Stimulated activated CD4-positive, alpha-beta T cell treated with anti-CD3 and anti-CD28 coated beads, Interleukin-1b, Interleukin-23, amount 100 ng/mL, for 24 hours (primary cell): ENCODE results near the gene PFDN2.
"Not testable (repeated sequence)": the region's sequence is repeated elsewhere in the genome, so short reads cannot be mapped to it uniquely, and the experiment has no call there.

ENCODE experiments used
- DNase-seq, 4 experiments: peaks; one replicate each; pipeline ENCODE4 v3.0.0-alpha.2; 2020; ENCODE audit warnings: low read depth in 4 of 4, low spot score in 1 of 4

The PFDN2 gene

GRCh38 chr1:161082996-161083747 is 34.7 kb downstream of the PFDN2 start:
- no peak for DNase-seq

- no peak for DNase-seq
Observed at GRCh38 chr1:161082483-161082882, 35.4 kb downstream of the PFDN2 start.

- no peak for DNase-seq
Observed at GRCh38 chr1:161081519-161081918, 36.3 kb downstream of the PFDN2 start.

- DNase-seq = no peak
Observed at GRCh38 chr1:161080441-161081405, 37.1 kb downstream of the PFDN2 start.

GRCh38 chr1:161079436-161080110 is 38.3 kb downstream of the PFDN2 start:
- no peak for DNase-seq

- no peak for DNase-seq
Observed at GRCh38 chr1:161077426-161077825, 40.4 kb downstream of the PFDN2 start.

- no peak for DNase-seq
Observed at GRCh38 chr1:161076410-161076809, 41.4 kb downstream of the PFDN2 start.

- no peak for DNase-seq
Observed at GRCh38 chr1:161074676-161075368, 43.0 kb downstream of the PFDN2 start.

- DNase-seq = no peak
Observed at GRCh38 chr1:161073474-161074121, 44.2 kb downstream of the PFDN2 start.

GRCh38 chr1:161072751-161073449 is 44.9 kb downstream of the PFDN2 start:
- DNase-seq = no peak

- DNase-seq = peak in 1 of 4 experiments; percentile 24
Observed at GRCh38 chr1:161071886-161072371, 45.9 kb downstream of the PFDN2 start.

- no peak for DNase-seq
Observed at GRCh38 chr1:161070761-161071160, 47.1 kb downstream of the PFDN2 start.

- peak in 2 of 4 experiments; percentile 64 to 79 for DNase-seq
Observed at GRCh38 chr1:161069731-161070270, 48.0 kb downstream of the PFDN2 start, which contains the start of gene ARHGAP30. ARHGAP30 (minus strand) TSS chr1:161069891; CDS start chr1:161069624, 267 bp downstream.

- no peak for DNase-seq
Observed at GRCh38 chr1:161069241-161069640, 48.6 kb downstream of the PFDN2 start.

GRCh38 chr1:161068306-161069234 is 49.3 kb downstream of the PFDN2 start:
- DNase-seq = peak in 3 of 4 experiments; percentile 47 to 78 (median 65)

GRCh38 chr1:161066694-161067093 is 51.1 kb downstream of the PFDN2 start:
- no peak for DNase-seq

- DNase-seq = not testable (repeated sequence)
Observed at GRCh38 chr1:161065681-161066080, 52.2 kb downstream of the PFDN2 start.

- DNase-seq = not testable (repeated sequence)
Observed at GRCh38 chr1:161063936-161064335, 53.9 kb downstream of the PFDN2 start.
